ENCODE results near the gene CEP41.

DNA sequence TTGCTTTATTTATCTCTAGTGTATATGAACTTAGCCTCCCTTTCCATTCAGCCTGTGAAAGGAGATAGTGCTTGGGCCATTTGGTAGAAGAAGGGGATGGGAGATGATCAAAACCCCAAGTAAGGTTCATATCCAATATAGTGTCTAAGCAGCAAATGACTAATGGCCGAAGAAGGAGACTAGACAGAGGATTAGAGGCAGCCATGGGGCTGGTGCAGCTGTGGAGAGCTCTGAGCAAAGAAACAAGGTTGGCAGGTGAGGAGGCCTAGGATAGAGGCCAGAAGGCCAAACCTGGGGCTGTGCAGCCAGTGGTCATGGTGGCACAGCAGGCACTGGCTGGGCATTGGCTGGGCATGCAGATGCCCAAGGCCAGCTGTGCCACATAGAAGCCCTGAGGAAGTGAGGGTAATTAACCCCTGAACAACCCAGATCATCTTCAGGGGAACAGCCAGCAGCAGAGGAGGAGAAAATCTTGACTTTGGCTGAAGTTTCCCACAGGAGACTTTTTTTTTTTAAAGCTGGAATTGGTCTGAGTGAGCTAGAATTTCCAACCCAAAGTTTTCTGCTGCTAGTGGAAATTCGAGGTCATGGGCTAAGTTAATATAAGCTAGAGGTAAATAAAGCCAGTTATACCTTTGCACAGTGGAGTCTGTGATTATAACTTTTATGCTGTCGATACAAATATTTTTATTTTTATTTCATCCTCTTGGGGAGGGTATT, 70.8 kb downstream of the CEP41 start:
- TF ChIP-seq ETV6 (CRISPR knock-in tag; IDR thresholded peaks at IDR 0.05) (no peak), FOXP1 (CRISPR knock-in tag; IDR thresholded peaks at IDR 0.05; ENCODE audit: borderline replicate concordance) (no peak)
- TF ChIP-seq, protein P1, sequence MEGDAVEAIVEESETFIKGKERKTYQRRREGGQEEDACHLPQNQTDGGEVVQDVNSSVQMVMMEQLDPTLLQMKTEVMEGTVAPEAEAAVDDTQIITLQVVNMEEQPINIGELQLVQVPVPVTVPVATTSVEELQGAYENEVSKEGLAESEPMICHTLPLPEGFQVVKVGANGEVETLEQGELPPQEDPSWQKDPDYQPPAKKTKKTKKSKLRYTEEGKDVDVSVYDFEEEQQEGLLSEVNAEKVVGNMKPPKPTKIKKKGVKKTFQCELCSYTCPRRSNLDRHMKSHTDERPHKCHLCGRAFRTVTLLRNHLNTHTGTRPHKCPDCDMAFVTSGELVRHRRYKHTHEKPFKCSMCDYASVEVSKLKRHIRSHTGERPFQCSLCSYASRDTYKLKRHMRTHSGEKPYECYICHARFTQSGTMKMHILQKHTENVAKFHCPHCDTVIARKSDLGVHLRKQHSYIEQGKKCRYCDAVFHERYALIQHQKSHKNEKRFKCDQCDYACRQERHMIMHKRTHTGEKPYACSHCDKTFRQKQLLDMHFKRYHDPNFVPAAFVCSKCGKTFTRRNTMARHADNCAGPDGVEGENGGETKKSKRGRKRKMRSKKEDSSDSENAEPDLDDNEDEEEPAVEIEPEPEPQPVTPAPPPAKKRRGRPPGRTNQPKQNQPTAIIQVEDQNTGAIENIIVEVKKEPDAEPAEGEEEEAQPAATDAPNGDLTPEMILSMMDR (IDR thresholded peaks at IDR 0.05), result no peak
